SK-MEL-5 (cell line): ENCODE data around the gene FAXDC2. TPM values are rescaled to one million over a fixed set of nuclear protein-coding genes. Genes with fewer than 3 reads are reported as not detected.

Source experiments
- DNase-seq: peaks from one replicate; pipeline ENCODE4 v3.0.0-alpha.2; 2016; ENCODE audit warnings: low read depth, low spot score
- in situ Hi-C: cut with HindIII; loops from 2 replicates; pipeline ENCODE4 v1.10.0; 2016; ENCODE audit warnings: low sequenced_read_pairs, high pct_unique_total_duplicates, low pct_unique_long_range_greater_than_20kb
- small RNA-seq, 2 experiments: library from RNA; depleted of rRNA; stranded (forward); fragments of <200 nt; gene quantifications; one replicate each; pipeline ENCODE3, GENCODE V24; 2014
- total RNA-seq: library from RNA; depleted of rRNA; stranded (reverse); fragments of >200 nt; shearing (Covaris generic); gene quantifications from 2 replicates; pipeline ENCODE4 v1.2.3, GENCODE V29; 2014; rRNA removed

FAXDC2 gene
- total RNA-seq, 1 experiment from 2014 or later: 13.7 TPM

GRCh38 chr5:154786414-154786813 is 64.0 kb downstream of the FAXDC2 start:
- no peak for DNase-seq
- in situ Hi-C loops: no loop called here

GRCh38 chr5:154784856-154785255 is 65.5 kb downstream of the FAXDC2 start:
- in situ Hi-C loops: no loop called here
- DNase-seq: peak; percentile 53

GRCh38 chr5:154783774-154784460 is 66.5 kb downstream of the FAXDC2 start:
- DNase-seq: peak; percentile 32

GRCh38 chr5:154782812-154783592 is 67.4 kb downstream of the FAXDC2 start:
- DNase-seq: no peak
- in situ Hi-C loops: no loop called here

More at GRCh38 chr5:154783774-154784460, 66.5 kb downstream of the FAXDC2 start:
- in situ Hi-C loops: no loop called here

GRCh38 chr5:154782326-154782725 is 68.1 kb downstream of the FAXDC2 start:
- no peak for DNase-seq
- in situ Hi-C loops: no loop called here

GRCh38 chr5:154780128-154780527 is 70.3 kb downstream of the FAXDC2 start:
- DNase-seq: no peak
- in situ Hi-C loops: no loop called here

GRCh38 chr5:154779105-154779504 is 71.3 kb downstream of the FAXDC2 start:
- DNase-seq: no peak

GRCh38 chr5:154778534-154778933 is 71.9 kb downstream of the FAXDC2 start:
- no peak for DNase-seq
- in situ Hi-C loops: no loop called here

More at GRCh38 chr5:154779105-154779504, 71.3 kb downstream of the FAXDC2 start:
- in situ Hi-C loops: no loop called here

- in situ Hi-C loops: no loop called here
Measured at GRCh38 chr5:154776167-154776566, 74.2 kb downstream of the FAXDC2 start.

GRCh38 chr5:154773326-154773725 is 77.1 kb downstream of the FAXDC2 start:
- DNase-seq: no peak
- in situ Hi-C loops: no loop called here

More at GRCh38 chr5:154776167-154776566, 74.2 kb downstream of the FAXDC2 start:
- DNase-seq: no peak

GRCh38 chr5:154771383-154771901 is 79.0 kb downstream of the FAXDC2 start:
- in situ Hi-C loops: no loop called here
- no peak for DNase-seq

- no peak for DNase-seq
- in situ Hi-C loops: no loop called here
Measured at GRCh38 chr5:154770111-154770510, 80.3 kb downstream of the FAXDC2 start.

Small RNA genes lying within 50 kb of the gene (small RNA-seq; reads per million reads assigned to genes)
- gene MIR378H: 0 reads per million in 2 experiments

Other genes starting within 250 kb of the FAXDC2 start
- gene LARP1, start 95.2 kb downstream of the FAXDC2 start, total RNA-seq: 47.6 and 54.5 TPM in 2 replicates
- 33.3 and 34.3 TPM in 2 replicates for gene CNOT8, start 8.0 kb upstream of the FAXDC2 start, total RNA-seq
- gene GEMIN5, start 87.6 kb upstream of the FAXDC2 start, total RNA-seq: 20.2 and 21.8 TPM in 2 replicates
- 23.8 and 24.7 TPM in 2 replicates for gene MRPL22, start 90.5 kb upstream of the FAXDC2 start, total RNA-seq
- gene KIF4B, start 163.2 kb upstream of the FAXDC2 start, total RNA-seq: not detected in 2 replicates